HTR-8/SVneo (cell line): ENCODE measurements around the gene PLEKHA7.

Experiments used
- DNase-seq: peaks from one replicate; pipeline ENCODE4 v3.0.0; 2011; ENCODE audit warnings: low spot score, mixed read lengths; ENCODE audit not compliant: insufficient read length
- FAIRE-seq: peaks from 2 replicates; lab custom pipeline; 2011; peaks lifted over from hg19 to GRCh38; lab: Jason Lieb, UNC

PLEKHA7 gene

GRCh38 chr11:16796311-16796710 lies 217.9 kb downstream of the PLEKHA7 start:
- no peak for FAIRE-seq
- DNase-seq: no peak

GRCh38 chr11:16795146-16795545 lies 219.1 kb downstream of the PLEKHA7 start:
- DNase-seq (no peak), FAIRE-seq (no peak)

GRCh38 chr11:16794047-16794818 lies 220.0 kb downstream of the PLEKHA7 start:
- DNase-seq (no peak), FAIRE-seq (no peak)

- FAIRE-seq (no peak), DNase-seq (no peak)
Measured at GRCh38 chr11:16793511-16793910, 220.7 kb downstream of the PLEKHA7 start.

GRCh38 chr11:16793009-16793408 lies 221.2 kb downstream of the PLEKHA7 start:
- no peak for DNase-seq
- FAIRE-seq: no peak

GRCh38 chr11:16792426-16792825 lies 221.8 kb downstream of the PLEKHA7 start:
- FAIRE-seq: no peak
- no peak for DNase-seq

- FAIRE-seq: peak; percentile 93
- DNase-seq: peak; percentile 83
Measured at GRCh38 chr11:16791191-16791961, 222.8 kb downstream of the PLEKHA7 start.

- no peak for FAIRE-seq
Measured at GRCh38 chr11:16790486-16791190, 223.6 kb downstream of the PLEKHA7 start.

GRCh38 chr11:16789560-16790485 lies 224.4 kb downstream of the PLEKHA7 start:
- no peak for DNase-seq

More at GRCh38 chr11:16790486-16791190, 223.6 kb downstream of the PLEKHA7 start:
- no peak for DNase-seq

GRCh38 chr11:16789063-16789420 lies 225.2 kb downstream of the PLEKHA7 start:
- FAIRE-seq: no peak
- no peak for DNase-seq

More at GRCh38 chr11:16789560-16790485, 224.4 kb downstream of the PLEKHA7 start:
- FAIRE-seq: no peak

- DNase-seq (peak; percentile 76), FAIRE-seq (no peak)
Measured at GRCh38 chr11:16788141-16789062, 225.8 kb downstream of the PLEKHA7 start.

- no peak for FAIRE-seq
- no peak for DNase-seq
Measured at GRCh38 chr11:16787035-16787742, 227.0 kb downstream of the PLEKHA7 start.

- FAIRE-seq: peak; percentile 74
- DNase-seq: no peak
Measured at GRCh38 chr11:16786131-16786530, 228.1 kb downstream of the PLEKHA7 start.

- DNase-seq (peak; percentile 80), FAIRE-seq (no peak)
Measured at GRCh38 chr11:16785520-16786128, 228.6 kb downstream of the PLEKHA7 start.

GRCh38 chr11:16784666-16785065 lies 229.5 kb downstream of the PLEKHA7 start:
- no peak for DNase-seq
- no peak for FAIRE-seq

- FAIRE-seq: no peak
- no peak for DNase-seq
Measured at GRCh38 chr11:16784097-16784496, 230.1 kb downstream of the PLEKHA7 start.

- no peak for FAIRE-seq
Measured at GRCh38 chr11:16783321-16783801, 230.9 kb downstream of the PLEKHA7 start.

More at GRCh38 chr11:16783321-16783801, 230.9 kb downstream of the PLEKHA7 start:
- DNase-seq: no peak
